Measurements from ENCODE around the gene MICOS13. TPM values are rescaled to one million over a fixed set of nuclear protein-coding genes. Genes with fewer than 3 reads are reported as not detected.
A peak's percentile ranks its signal among the peaks of the same experiment; 100 is the strongest.

The MICOS13 gene
- total RNA-seq, 2 experiments from 2014 or later = 50.9 to 52.1 TPM

DNA sequence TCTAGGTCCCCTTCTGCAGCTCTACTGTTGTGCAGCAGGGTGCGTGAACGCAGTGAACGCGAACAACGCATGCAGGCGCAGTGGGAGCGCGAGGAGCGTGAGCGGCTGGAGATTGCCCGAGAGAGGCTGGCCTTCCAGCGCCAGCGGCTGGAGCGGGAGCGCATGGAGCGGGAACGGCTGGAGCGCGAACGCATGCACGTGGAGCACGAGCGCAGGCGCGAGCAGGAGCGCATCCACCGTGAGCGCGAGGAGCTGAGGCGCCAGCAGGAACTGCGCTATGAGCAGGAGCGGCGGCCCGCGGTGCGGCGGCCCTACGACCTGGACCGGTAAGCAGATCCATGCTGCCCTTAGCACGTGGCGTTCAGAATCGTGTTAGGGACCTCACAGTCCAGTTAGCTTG lies 18.8 kb downstream of the MICOS13 start:
- Mint-ChIP-seq H3K9me3 (ENCODE audit: low read depth) (no peaks in the 10 kb centered on the region), H3K36me3 (ENCODE audit: low read depth) (peaks cover 48% of the 10 kb centered on the region), H3K4me3 (no peak overlapping the region), H3K4me1 (peaks cover 2% of the 10 kb centered on the region), H3K27ac (no peak overlapping the region), H3K27me3 (no peaks in the 10 kb centered on the region)
- ChIA-PET CTCF (interaction anchor here (0.7 kb wide), 1 partner anchor 44 kb away, joined by 4 read pairs; no protein-coding TSS in a partner anchor), POLR2A (no interaction called here)
- intact Hi-C loops (cut with DNase I, micrococcal nuclease) = no loop called here
- ATAC-seq (no peak), DNase-seq (no peak)

DNA sequence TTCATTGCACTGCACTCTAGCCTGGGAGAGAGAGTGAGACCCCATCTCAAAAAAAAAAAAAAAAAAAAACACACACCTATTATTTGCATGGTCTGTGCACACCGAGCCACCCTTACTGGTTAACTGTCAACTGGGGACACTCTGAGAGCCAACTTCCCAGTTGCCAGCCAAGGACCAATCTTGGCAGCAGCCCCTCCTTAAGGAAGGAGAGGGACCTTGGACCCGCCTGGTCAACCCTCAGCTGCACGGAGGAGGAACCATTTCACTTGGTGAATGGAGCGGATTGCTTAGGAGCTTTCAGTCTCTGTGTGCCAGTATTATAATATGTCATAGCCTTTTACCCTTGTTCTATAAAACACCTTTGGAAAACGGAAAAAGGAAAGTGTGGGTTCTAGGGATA lies 24.9 kb downstream of the MICOS13 start:
- no peak overlapping the region for H3K4me3 Mint-ChIP-seq
- H3K4me1 Mint-ChIP-seq = no peaks in the 10 kb centered on the region
- no peaks in the 10 kb centered on the region for H3K27me3 Mint-ChIP-seq
- H3K27ac Mint-ChIP-seq = no peak overlapping the region
- peaks cover 58% of the 10 kb centered on the region for H3K36me3 Mint-ChIP-seq (ENCODE audit: low read depth)
- no peak for ATAC-seq
- no peaks in the 10 kb centered on the region for H3K9me3 Mint-ChIP-seq (ENCODE audit: low read depth)
- no peak for DNase-seq
- intact Hi-C loops (cut with DNase I, micrococcal nuclease) = loop anchor here in 1 of 2 experiments (5.0 kb wide), 1 partner anchor 593 kb away; no protein-coding TSS in a partner anchor
- CTCF ChIA-PET = no interaction called here
- POLR2A ChIA-PET = interaction anchor here (0.5 kb wide), 1 partner anchor 31 kb away, joined by 4 read pairs; no protein-coding TSS in a partner anchor

DNA sequence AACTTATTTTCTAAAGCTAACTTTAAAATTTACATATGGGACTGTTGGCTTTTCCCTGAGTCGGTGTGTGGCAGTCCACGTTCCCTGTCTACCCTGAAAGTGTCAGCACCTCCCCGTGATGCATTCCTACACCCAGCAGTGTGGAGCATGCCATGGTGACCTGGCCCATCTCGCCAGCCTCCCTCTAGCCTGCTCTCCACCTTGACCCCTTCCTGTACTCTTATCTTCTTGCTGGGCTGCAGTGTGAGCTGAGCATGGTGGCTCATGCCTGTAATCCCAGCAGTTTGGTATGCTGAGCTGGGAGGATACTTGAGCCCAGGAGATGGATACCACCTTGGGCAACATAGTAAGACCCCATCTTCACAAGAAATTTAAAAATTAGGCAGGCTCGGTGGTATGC lies 25.4 kb downstream of the MICOS13 start:
- ChIA-PET CTCF (interaction anchor here (0.8 kb wide), 1 partner anchor 758 kb away, joined by 3 read pairs; no protein-coding TSS in a partner anchor), POLR2A (interaction anchor here (0.5 kb wide), 1 partner anchor 31 kb away, joined by 4 read pairs; no protein-coding TSS in a partner anchor)
- H3K4me3 Mint-ChIP-seq = no peak overlapping the region
- DNase-seq (no peak), ATAC-seq (no peak)
- H3K4me1 Mint-ChIP-seq = no peaks in the 10 kb centered on the region
- no peak overlapping the region for H3K27ac Mint-ChIP-seq
- H3K9me3 Mint-ChIP-seq (ENCODE audit: low read depth) = no peaks in the 10 kb centered on the region
- intact Hi-C loops (cut with DNase I, micrococcal nuclease) = loop anchor here in 1 of 2 experiments (5.0 kb wide), 1 partner anchor 593 kb away; no protein-coding TSS in a partner anchor
- H3K27me3 Mint-ChIP-seq = no peaks in the 10 kb centered on the region
- H3K36me3 Mint-ChIP-seq (ENCODE audit: low read depth) = peaks cover 60% of the 10 kb centered on the region

DNA sequence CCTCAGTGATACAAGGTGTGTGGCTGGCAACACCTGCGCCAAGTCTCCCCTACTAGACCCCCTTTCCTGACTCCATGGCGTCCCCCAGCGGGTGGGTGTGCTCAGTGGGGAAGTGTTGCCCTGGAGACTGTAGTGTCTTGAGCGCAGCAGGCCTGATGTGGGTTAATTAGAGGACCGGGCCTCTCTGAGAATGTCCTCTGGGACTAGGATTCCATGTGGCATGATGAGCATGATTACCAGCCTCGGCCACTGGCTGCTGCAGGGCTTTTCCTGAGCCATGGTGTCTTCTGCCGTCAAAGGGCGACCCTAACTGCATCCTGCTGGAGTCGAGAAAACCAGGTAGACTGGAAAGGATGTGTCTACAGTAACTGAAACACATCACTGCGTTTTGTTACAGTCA lies 28.1 kb downstream of the MICOS13 start:
- H3K27me3 Mint-ChIP-seq = no peaks in the 10 kb centered on the region
- H3K27ac Mint-ChIP-seq = no peak overlapping the region
- H3K4me3 Mint-ChIP-seq = no peak overlapping the region
- intact Hi-C loops (cut with DNase I, micrococcal nuclease) = no loop called here
- ATAC-seq (no peak), DNase-seq (no peak)
- ChIA-PET POLR2A (no interaction called here), CTCF (no interaction called here)
- H3K4me1 Mint-ChIP-seq = no peaks in the 10 kb centered on the region
- peaks cover 66% of the 10 kb centered on the region for H3K36me3 Mint-ChIP-seq (ENCODE audit: low read depth)
- no peaks in the 10 kb centered on the region for H3K9me3 Mint-ChIP-seq (ENCODE audit: low read depth)

DNA sequence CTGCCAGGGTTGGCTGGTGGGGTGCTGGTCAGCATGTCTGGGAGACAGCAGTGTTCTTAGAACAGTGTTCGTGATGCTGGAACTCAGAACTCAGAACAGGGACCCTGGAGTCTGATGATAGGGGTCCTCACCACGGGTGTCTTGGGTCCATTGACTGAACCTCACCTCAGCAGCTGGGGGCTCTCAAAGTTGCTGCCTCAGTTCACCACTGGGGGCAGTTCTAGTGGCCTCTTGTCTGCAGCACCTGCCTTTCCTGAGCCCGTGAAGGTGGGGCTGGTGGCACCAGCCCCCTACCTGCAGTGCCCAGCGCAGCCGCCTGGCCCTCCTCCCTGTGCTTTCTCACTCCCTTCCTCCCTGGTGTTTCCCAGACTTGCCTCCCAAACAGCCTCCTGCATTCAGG lies 29.0 kb downstream of the MICOS13 start:
- H3K36me3 Mint-ChIP-seq (ENCODE audit: low read depth) = peaks cover 70% of the 10 kb centered on the region
- CTCF ChIA-PET = interaction anchor here (0.5 to 1.2 kb wide), 2 partner anchors 24 to 371 kb away, joined by 3 to 4 read pairs; no protein-coding TSS in a partner anchor
- intact Hi-C loops (cut with DNase I, micrococcal nuclease) = no loop called here

DNA sequence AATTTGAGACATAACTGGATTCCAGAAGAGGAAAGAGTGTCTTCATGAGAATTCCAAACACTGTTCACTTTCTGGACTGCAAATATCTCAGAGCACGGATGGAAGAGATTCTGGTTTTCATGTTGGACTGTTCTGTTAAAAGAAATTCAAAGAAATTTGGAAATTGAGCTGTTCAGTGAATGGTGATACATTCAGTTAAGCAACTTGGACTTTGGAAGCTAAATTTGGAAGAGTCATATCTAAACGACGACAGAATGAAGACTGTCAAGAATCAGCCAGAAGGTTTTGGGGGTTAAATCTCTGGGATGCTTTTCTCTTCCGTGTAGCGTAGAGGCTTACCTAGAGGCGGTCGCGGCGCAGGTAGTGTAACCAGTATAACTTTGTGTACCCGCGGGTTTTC lies 31.9 kb downstream of the MICOS13 start:
- peaks cover 7% of the 10 kb centered on the region for H3K4me1 Mint-ChIP-seq
- peaks cover 66% of the 10 kb centered on the region for H3K36me3 Mint-ChIP-seq (ENCODE audit: low read depth)
- no peaks in the 10 kb centered on the region for H3K27me3 Mint-ChIP-seq
- CTCF ChIA-PET = no interaction called here
- POLR2A ChIA-PET = no interaction called here
- no peak overlapping the region for H3K4me3 Mint-ChIP-seq
- intact Hi-C loops (cut with DNase I, micrococcal nuclease) = no loop called here
- no peak for ATAC-seq
- no peaks in the 10 kb centered on the region for H3K9me3 Mint-ChIP-seq (ENCODE audit: low read depth)
- H3K27ac Mint-ChIP-seq = no peak overlapping the region
- DNase-seq = no peak

More for the DNA sequence above, 29.0 kb downstream of the MICOS13 start:
- DNase-seq (no peak), ATAC-seq (no peak)
- H3K27me3 Mint-ChIP-seq = no peaks in the 10 kb centered on the region
- POLR2A ChIA-PET = no interaction called here
- no peaks in the 10 kb centered on the region for H3K4me1 Mint-ChIP-seq
- no peaks in the 10 kb centered on the region for H3K9me3 Mint-ChIP-seq (ENCODE audit: low read depth)
- H3K4me3 Mint-ChIP-seq = no peak overlapping the region
- no peak overlapping the region for H3K27ac Mint-ChIP-seq

DNA sequence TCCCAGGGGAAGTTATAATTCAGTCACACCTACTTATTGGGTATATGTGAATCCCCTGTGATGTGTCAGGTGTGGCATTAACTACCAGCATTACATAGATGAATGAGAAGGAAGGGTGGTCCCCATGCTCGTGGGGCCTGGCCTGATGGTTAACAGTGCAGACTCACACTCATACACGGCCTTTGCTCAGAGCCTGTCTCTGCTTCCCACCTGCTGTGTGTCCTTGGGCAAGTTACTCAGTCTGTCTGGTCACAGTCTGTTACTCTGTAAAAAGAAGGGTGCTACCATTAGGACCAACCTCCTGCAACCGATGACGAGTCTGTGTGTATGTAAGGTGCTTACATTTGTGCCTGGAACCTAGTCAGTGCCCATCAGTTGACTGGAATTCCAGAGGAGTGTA lies 33.6 kb downstream of the MICOS13 start:
- Mint-ChIP-seq H3K4me3 (no peak overlapping the region), H3K27me3 (no peaks in the 10 kb centered on the region), H3K36me3 (ENCODE audit: low read depth) (peaks cover 70% of the 10 kb centered on the region), H3K27ac (peak overlapping the region; percentile 56), H3K4me1 (peaks cover 9% of the 10 kb centered on the region), H3K9me3 (ENCODE audit: low read depth) (no peaks in the 10 kb centered on the region)
- POLR2A ChIA-PET = no interaction called here
- ATAC-seq (no peak), DNase-seq (no peak)
- intact Hi-C loops (cut with DNase I, micrococcal nuclease) = no loop called here
- CTCF ChIA-PET = no interaction called here

DNA sequence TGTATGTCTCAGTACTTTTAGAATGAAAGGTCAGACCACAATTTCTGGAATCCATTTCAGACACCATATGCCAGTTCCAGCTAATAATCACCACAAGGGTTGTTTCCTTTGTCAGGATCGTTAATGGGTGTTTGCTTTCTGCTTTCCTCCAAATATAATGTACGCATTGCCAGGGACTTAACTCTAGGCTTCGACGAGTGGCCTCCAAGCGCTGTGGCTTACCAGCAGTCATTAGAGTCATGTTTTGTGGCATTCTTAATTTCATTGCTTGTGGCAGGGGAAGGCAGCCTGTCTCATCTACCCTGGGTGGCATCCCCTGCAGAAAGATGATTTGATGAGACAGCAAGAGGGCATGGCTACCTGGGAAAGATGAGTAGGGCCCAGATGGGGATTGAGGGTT lies 34.9 kb downstream of the MICOS13 start:
- CTCF ChIA-PET = no interaction called here
- Mint-ChIP-seq H3K4me1 (peaks cover 14% of the 10 kb centered on the region), H3K36me3 (ENCODE audit: low read depth) (peaks cover 71% of the 10 kb centered on the region), H3K27me3 (no peaks in the 10 kb centered on the region), H3K4me3 (no peak overlapping the region), H3K27ac (peak overlapping the region; percentile 9), H3K9me3 (ENCODE audit: low read depth) (no peaks in the 10 kb centered on the region)
- intact Hi-C loops (cut with DNase I, micrococcal nuclease) = no loop called here
- ATAC-seq = no peak
- DNase-seq = no peak
- POLR2A ChIA-PET = no interaction called here

DNA sequence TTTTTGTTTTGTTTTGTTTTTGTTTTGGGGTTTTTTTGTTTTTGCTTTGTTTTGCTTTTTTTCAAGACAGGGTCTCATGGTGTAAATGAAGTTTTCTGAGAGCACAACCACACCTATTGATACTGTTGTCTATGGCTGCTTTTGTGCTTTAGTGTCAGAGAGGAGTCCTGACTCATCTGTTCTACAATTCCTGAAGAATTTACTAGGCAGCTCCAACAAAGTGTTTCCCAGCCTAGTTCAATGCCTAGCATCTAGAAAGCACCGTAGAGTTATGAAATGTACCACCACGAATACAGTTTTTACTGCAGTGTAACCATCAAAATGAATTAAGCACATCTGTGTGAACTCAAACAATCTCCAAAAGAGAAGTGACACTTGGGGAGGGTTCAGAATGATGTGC lies 36.3 kb downstream of the MICOS13 start:
- peaks cover 68% of the 10 kb centered on the region for H3K36me3 Mint-ChIP-seq (ENCODE audit: low read depth)
- ChIA-PET POLR2A (no interaction called here), CTCF (no interaction called here)
- H3K4me1 Mint-ChIP-seq = peaks cover 15% of the 10 kb centered on the region
- intact Hi-C loops (cut with DNase I, micrococcal nuclease) = no loop called here
- no peak overlapping the region for H3K4me3 Mint-ChIP-seq
- DNase-seq (no peak), ATAC-seq (no peak)
- H3K9me3 Mint-ChIP-seq (ENCODE audit: low read depth) = no peaks in the 10 kb centered on the region
- no peaks in the 10 kb centered on the region for H3K27me3 Mint-ChIP-seq
- H3K27ac Mint-ChIP-seq = peak overlapping the region; percentile 39

DNA sequence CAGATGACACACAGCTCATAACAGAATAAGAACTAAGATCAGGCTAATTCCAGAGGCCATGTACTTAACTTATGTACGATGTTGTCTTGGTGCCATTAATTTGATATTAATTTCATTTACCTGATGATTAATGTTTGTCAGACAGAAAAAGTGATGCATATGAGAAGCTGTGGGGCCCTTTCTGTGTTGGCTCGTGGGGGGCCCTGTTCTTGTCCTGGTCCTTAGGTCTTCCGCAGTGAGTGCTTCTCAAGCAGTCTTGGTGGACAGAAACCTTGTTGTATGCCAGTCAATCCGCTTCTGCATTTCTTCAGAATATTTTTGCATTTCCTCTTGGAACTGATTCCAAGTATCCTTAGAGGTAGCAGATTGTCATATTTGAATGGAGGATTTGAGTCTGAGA lies 37.3 kb downstream of the MICOS13 start:
- H3K4me3 Mint-ChIP-seq = no peak overlapping the region
- no peaks in the 10 kb centered on the region for H3K27me3 Mint-ChIP-seq
- ChIA-PET POLR2A (no interaction called here), CTCF (no interaction called here)
- H3K36me3 Mint-ChIP-seq (ENCODE audit: low read depth) = peaks cover 63% of the 10 kb centered on the region
- no peaks in the 10 kb centered on the region for H3K9me3 Mint-ChIP-seq (ENCODE audit: low read depth)
- ATAC-seq (no peak), DNase-seq (no peak)
- intact Hi-C loops (cut with DNase I, micrococcal nuclease) = no loop called here
- H3K4me1 Mint-ChIP-seq = peaks cover 15% of the 10 kb centered on the region
- no peak overlapping the region for H3K27ac Mint-ChIP-seq

DNA sequence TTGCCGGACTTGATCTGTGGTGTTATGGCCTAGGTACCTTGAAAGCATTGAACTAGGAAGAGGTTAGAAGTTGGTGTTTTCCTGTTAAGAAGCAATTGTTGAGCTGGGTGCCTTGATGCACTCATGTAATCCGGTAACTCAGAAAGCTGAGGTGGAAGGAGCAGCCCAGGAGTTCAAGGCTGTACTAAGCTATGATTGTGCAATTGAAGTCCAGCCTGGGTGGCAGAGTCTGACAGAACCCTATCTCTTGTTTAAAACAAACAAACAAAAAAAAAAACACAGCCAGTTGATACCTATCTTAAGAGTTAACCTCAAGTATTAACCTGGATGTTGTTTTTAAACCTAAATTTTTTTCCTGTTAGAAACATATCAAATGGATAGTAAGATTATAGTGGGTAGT lies 38.1 kb downstream of the MICOS13 start:
- H3K4me1 Mint-ChIP-seq = peaks cover 22% of the 10 kb centered on the region
- peaks cover 62% of the 10 kb centered on the region for H3K36me3 Mint-ChIP-seq (ENCODE audit: low read depth)
- no peaks in the 10 kb centered on the region for H3K27me3 Mint-ChIP-seq
- ChIA-PET POLR2A (no interaction called here), CTCF (interaction anchor here (0.7 kb wide), 1 partner anchor 20 kb away, joined by 3 read pairs; the partner anchor contains the start of genes SAFB and SAFB2)
- no peak overlapping the region for H3K27ac Mint-ChIP-seq
- H3K4me3 Mint-ChIP-seq = no peak overlapping the region
- ATAC-seq (no peak), DNase-seq (no peak)
- intact Hi-C loops (cut with DNase I, micrococcal nuclease) = no loop called here
- no peaks in the 10 kb centered on the region for H3K9me3 Mint-ChIP-seq (ENCODE audit: low read depth)

DNA sequence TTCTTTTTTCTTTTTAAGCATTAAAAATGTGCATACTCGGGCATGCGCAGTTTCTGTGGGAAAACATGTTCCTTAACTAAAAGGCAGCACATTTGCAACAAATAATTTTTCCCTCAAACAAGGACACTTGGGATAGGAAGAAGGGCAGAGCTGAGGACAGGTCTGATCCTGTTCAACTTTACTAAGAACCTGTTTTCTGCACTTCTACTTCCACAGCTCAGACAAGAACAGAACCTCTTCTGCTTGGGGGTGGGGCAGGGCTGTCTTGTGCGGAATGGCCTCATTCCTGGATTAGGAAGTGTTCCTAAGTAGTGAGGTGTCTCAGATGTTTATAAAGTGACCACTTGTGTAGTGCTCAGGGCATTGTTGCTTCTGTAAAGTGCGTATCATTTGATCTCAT lies 39.1 kb downstream of the MICOS13 start:
- Mint-ChIP-seq H3K9me3 (ENCODE audit: low read depth) (no peaks in the 10 kb centered on the region), H3K27ac (peak overlapping the region; percentile 2), H3K27me3 (no peaks in the 10 kb centered on the region), H3K4me3 (no peak overlapping the region), H3K36me3 (ENCODE audit: low read depth) (peaks cover 53% of the 10 kb centered on the region), H3K4me1 (peaks cover 22% of the 10 kb centered on the region)
- intact Hi-C loops (cut with DNase I, micrococcal nuclease) = no loop called here
- POLR2A ChIA-PET = no interaction called here
- DNase-seq (no peak), ATAC-seq (no peak)
- CTCF ChIA-PET = interaction anchor here (0.7 kb wide), 1 partner anchor 9 kb away, joined by 3 read pairs; no protein-coding TSS in a partner anchor

Data from activated CD4-positive, alpha-beta T cell treated with anti-CD3 and anti-CD28 coated beads for 36 hours (primary cell).